Ecto neural progenitor cell (in vitro differentiated cells): ENCODE measurements around the gene ETDC.

Experiments used
- DNase-seq: peaks from one replicate; pipeline ENCODE4 v3.0.0-alpha.2; 2018; ENCODE audit warnings: low spot score

ETDC gene

DNA sequence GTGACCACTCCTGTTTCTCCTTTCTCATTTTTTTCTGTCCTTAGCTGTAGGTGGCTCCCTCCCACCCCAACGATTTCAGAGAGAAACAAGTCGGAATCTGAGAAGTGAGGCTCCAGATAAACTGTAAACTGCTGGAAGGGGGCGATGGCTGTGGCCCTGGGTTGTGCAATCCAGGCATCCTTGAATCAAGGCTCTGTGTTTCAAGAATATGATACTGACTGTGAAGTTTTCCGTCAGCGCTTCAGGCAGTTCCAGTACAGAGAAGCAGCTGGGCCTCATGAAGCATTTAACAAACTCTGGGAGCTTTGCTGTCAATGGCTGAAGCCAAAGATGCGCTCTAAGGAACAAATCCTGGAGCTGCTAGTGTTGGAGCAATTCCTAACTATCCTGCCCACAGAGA is 37.7 kb downstream of the ETDC start:
- no peak for DNase-seq

DNA sequence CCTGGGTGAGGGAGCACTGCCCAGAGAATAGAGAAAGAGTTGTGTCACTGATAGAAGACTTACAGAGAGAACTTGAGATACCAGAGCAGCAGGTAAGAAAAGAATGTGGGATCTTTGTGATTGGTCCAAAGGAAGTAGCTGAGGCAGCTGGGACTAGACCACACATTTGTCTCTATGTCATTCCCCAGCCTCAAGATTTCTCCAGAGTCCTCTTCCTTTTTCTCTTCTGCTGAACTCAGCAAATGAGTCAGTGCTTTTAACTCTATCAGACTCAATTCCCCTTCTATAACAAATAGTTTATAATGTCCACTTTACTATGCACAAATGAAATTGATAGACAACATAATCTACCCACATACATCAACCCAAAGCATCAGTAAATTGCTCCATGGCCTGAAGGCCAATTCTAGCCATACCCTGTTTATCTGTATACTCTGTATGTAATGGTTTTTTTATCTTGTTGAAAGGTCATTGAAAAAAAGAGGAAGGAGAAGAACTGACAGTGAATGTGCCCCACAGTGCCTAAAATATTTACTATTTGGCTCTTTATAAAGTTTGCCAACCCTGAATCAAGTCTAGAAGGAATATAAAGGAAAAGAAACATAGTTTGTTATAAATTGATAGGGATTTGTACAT is 38.2 kb downstream of the ETDC start:
- no peak for DNase-seq

DNA sequence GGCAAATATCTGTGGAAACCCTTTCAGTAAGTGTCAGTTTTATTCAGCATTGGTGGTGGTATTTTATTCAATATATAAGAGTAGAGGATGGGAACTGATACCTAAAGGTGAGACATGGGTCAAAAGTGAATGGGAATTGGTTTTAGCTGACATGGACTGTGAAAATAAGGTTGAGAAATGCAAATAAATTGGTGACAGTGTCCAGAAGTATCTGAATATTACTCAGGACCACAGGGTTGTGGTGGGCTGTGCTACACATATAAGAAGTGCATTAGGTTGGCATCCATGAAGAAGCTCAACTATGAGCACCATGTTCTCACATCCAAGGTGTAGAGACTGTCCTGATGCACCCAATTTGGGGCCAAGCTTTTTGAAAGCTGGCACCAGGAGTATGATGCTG is 45.0 kb downstream of the ETDC start:
- no peak for DNase-seq
